T47D (cell line): ENCODE measurements around the gene CBFA2T3.
A peak's percentile ranks its signal among the peaks of the same experiment; 100 is the strongest.

Experiments used
- DNase-seq, 2 experiments: peaks; one replicate each; pipeline versions ENCODE4 v3.0.0 to v3.0.0-alpha.2; 2011 to 2012; ENCODE audit warnings: low read depth in 1 of 2, low spot score in 1 of 2
- JUND ChIP-seq: IDR thresholded peaks from 2 replicates; pipeline ENCODE4 v1.6.1; 2012; ENCODE audit warnings: low read depth
- in situ Hi-C: cut with HindIII; loops from 2 replicates; pipeline ENCODE4 v1.10.0; 2016; ENCODE audit warnings: low sequenced_read_pairs, low pct_unique_long_range_greater_than_20kb

CBFA2T3 gene

GRCh38 chr16:89001117-89002027 is 24.4 kb upstream of the CBFA2T3 start:
- no peak for TF ChIP-seq JUND
- DNase-seq, result no peak
- in situ Hi-C loops, result no loop called here

- no peak for TF ChIP-seq JUND
- in situ Hi-C loops, result no loop called here
These were observed 23.4 kb upstream of the CBFA2T3 start for GRCh38 chr16:89000207-89000959.

DNA sequence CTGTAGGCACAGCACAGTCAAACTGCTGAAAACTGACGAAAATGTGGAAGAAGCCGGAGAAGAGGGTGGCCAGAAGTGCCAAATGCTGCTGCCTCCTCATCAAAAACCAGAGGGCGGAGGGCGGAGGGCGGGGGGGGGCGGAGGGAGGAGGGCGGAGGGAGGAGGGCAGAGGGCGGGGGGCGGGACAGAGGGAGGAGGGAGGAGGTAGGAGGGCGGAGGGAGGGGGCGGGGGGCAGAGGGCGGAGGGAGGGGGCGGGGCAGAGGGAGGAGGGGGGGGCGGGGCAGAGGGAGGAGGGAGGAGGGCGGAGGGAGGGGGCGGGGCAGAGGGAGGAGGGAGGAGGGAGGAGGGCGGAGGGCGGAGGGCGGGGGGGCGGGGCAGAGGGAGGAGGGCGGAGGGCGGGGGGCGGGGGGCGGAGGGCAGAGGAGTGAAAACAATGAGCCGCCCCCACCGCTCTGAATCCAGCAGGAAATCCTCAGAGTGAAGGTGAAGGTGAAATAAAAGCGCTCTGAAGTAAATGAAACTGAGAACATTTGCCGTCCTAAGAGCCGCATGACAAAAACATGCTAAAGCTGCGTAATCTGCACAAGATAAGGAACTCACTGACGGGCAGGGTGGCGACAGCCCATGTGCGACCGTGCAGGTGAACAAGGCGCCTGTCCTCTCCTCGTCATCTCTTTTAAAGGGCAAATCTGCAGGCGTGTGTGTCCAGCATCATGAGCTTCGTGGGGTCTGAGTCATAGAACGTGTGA is 22.6 kb upstream of the CBFA2T3 start:
- no peak for TF ChIP-seq JUND
- DNase-seq, result peak in 1 of 2 experiments; percentile 50
- in situ Hi-C loops, result no loop called here

More at GRCh38 chr16:89000207-89000959, 23.4 kb upstream of the CBFA2T3 start:
- DNase-seq, result no peak

- DNase-seq, result no peak
- in situ Hi-C loops, result no loop called here
- TF ChIP-seq JUND, result no peak
These were observed 18.9 kb upstream of the CBFA2T3 start for GRCh38 chr16:88995746-88996535.

DNA sequence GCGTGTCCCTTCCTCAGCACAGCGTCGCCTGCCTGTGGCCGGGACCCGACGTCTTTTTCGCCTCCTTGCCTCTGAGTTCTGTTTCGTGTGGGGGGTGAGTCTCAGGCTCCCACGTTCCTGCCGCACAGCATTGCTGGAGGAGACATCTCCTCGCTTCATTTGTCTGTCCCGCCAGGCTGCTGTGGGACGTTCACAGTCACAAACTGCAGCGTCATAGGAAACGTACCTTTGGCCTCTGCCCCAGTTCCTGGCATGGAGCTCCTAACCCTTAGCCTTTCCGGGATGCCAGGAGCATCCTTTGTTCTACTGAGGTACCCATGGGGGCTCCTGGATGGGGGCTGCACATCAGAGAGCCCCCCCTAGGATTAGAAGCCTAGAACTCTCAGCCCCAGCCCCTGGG is 18.2 kb upstream of the CBFA2T3 start:
- DNase-seq, result no peak
- in situ Hi-C loops, result no loop called here
- TF ChIP-seq JUND, result no peak

DNA sequence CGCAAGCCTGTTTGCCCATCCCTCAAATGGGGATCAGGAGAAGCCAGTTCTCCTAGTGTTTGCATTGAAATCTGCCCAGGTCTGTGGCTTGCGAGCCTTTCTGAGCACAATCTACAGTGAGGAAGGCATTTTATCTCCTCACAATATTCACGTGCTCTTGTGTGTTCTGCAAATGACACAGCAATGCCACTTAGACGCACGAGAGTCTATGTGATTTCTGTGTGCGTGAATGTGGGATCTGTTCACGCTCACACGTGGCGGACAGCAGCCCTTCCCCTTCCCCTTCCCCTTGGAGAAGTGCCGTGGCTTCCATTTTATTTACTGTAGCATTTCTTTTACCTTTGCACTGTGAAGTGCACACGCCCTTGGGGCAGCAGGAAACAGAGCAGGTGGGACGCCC is 17.7 kb upstream of the CBFA2T3 start:
- in situ Hi-C loops, result no loop called here
- no peak for DNase-seq
- TF ChIP-seq JUND, result no peak

- no peak for DNase-seq
- TF ChIP-seq JUND, result no peak
- in situ Hi-C loops, result no loop called here
These were observed 17.1 kb upstream of the CBFA2T3 start for GRCh38 chr16:88993946-88994600.

- DNase-seq, result peak in 1 of 2 experiments; percentile 76
- in situ Hi-C loops, result no loop called here
- no peak for TF ChIP-seq JUND
These were observed 16.3 kb upstream of the CBFA2T3 start for GRCh38 chr16:88993166-88993761.

GRCh38 chr16:88992351-88993165 is 15.6 kb upstream of the CBFA2T3 start:
- no peak for TF ChIP-seq JUND
- no peak for DNase-seq
- in situ Hi-C loops, result no loop called here

DNA sequence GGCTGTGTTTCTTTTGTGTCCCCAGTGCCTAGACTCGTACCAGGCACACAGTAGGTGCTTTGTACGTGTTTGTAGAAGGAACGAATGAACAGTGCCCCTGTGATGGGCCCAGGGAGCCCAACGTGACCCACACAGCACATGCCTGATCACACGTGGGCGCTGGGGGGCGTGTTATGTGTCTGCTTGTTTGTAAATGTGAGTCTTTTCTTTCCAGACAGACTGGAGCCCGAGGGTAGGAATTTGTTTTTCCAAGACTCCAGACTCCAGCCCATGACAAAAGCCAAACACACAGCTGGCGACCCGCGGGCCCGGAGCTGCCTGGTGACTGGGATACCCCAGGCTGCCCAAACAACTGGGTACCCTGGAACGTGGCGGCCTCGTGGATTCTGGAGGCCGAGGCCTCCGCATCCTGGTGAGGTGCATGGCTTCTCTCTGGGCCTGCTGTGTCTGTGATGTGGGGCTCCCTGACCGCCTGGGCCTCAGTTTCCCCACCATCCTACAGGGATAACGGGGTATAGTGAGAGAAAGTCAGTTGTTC is 14.9 kb upstream of the CBFA2T3 start:
- in situ Hi-C loops, result no loop called here
- DNase-seq, result peak in 1 of 2 experiments; percentile 34
- no peak for TF ChIP-seq JUND
